ENCODE results near the gene SLC6A20.

SLC6A20 gene

DNA sequence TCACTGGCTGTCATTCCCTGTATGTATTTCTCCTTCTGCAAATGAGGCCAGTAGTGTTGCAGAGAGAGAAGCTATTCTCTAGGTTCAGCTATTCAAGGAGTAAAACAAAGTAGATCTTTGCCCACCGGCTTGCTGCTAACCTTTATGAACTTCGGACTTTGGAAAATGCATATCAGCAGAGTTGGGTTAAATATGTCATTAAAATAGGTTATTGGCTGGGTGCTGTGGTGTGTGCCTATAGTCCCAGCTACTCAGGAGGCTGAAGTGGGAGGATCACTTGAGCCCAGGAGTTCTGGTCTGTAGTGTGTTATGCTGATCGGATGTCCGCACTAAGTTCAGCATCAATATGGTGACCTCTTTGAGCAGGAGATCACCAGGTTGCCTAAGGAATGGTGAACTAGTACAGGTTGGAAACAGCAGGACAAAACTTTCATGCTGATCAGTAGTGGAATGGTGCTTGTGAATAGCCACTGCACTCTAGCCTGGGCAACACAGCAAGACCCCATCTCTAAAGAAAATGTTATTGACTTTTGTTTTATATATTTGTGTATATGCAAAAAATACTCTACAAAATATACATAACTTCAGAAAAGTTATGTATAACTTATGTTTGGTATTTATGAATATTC lies 53.8 kb downstream of the SLC6A20 start:
- Histone ChIP-seq H3K36me3 (ENCODE audit: control insufficient read depth in 2 of 2, insufficient read depth in 1 of 2, low read length in 2 of 2) (peaks cover 9 to 92% of the 10 kb centered on the region in 2 experiments; a peak in 2 of 3 replicates), H3K4me3 (ENCODE audit: low read depth, low read length) (no peak overlapping the region), H3K4me1 (ENCODE audit: control insufficient read depth, insufficient read depth, low read length) (no peaks in the 10 kb centered on the region), H3K27ac (ENCODE audit: extremely low read depth, low read depth, low read length) (no peak overlapping the region), H3K9me3 (ENCODE audit: control insufficient read depth, insufficient read depth, low read depth, low read length) (no peaks in the 10 kb centered on the region)
- ChIA-PET CTCF (interaction anchor here (0.5 kb wide), 1 partner anchor 9 kb away, joined by 4 read pairs; no protein-coding TSS in a partner anchor), POLR2A (no interaction called here)
- TF ChIP-seq ZBTB44 (tag by site-specific recombination; IDR thresholded peaks at IDR 0.05) = no peak
- no peak for TF ChIP-seq HOXC10 (CRISPR knock-in tag; IDR thresholded peaks at IDR 0.05)
- TF ChIP-seq, protein P1, sequence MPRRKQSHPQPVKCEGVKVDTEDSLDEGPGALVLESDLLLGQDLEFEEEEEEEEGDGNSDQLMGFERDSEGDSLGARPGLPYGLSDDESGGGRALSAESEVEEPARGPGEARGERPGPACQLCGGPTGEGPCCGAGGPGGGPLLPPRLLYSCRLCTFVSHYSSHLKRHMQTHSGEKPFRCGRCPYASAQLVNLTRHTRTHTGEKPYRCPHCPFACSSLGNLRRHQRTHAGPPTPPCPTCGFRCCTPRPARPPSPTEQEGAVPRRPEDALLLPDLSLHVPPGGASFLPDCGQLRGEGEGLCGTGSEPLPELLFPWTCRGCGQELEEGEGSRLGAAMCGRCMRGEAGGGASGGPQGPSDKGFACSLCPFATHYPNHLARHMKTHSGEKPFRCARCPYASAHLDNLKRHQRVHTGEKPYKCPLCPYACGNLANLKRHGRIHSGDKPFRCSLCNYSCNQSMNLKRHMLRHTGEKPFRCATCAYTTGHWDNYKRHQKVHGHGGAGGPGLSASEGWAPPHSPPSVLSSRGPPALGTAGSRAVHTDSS (tag by site-specific recombination; IDR thresholded peaks at IDR 0.05) = no peak
- no peak for TF ChIP-seq ZNF112 (tag by site-specific recombination; IDR thresholded peaks at IDR 0.05)
- no peak for TF ChIP-seq ZNF274 (IDR thresholded peaks at IDR 0.05; ENCODE audit: low read length)
- TF ChIP-seq ZNF274 (tag by site-specific recombination; IDR thresholded peaks at IDR 0.05; ENCODE audit: borderline replicate concordance) = no peak
- no peak for TF ChIP-seq ZNF354C (tag by site-specific recombination; IDR thresholded peaks at IDR 0.05; ENCODE audit: borderline replicate concordance, low read depth)
- no peak for TF ChIP-seq ZNF426 (tag by site-specific recombination; IDR thresholded peaks at IDR 0.05)
- no peak for TF ChIP-seq HOXD13 (CRISPR knock-in tag; IDR thresholded peaks at IDR 0.05; ENCODE audit: borderline replicate concordance)
- no peak for TF ChIP-seq KLF16 (tag by site-specific recombination; IDR thresholded peaks at IDR 0.05)
- no peak for TF ChIP-seq TRIM28 (IDR thresholded peaks at IDR 0.05; ENCODE audit: borderline replicate concordance, low read length)
- TF ChIP-seq SCRT2 (tag by site-specific recombination; IDR thresholded peaks at IDR 0.05) = no peak
- no peak for TF ChIP-seq ZNF362 (tag by site-specific recombination; IDR thresholded peaks at IDR 0.05)
- no peak for TF ChIP-seq ZBTB1 (tag by site-specific recombination; IDR thresholded peaks at IDR 0.05)
- TF ChIP-seq PBX3 (CRISPR knock-in tag; IDR thresholded peaks at IDR 0.05) = no peak
- TF ChIP-seq ZNF133 (tag by site-specific recombination; IDR thresholded peaks at IDR 0.05) = no peak
- TF ChIP-seq ZSCAN16 (tag by site-specific recombination; IDR thresholded peaks at IDR 0.05) = no peak
- TF ChIP-seq ZNF530 (tag by site-specific recombination; IDR thresholded peaks at IDR 0.05; ENCODE audit: low read depth) = no peak
- no peak for TF ChIP-seq ZNF596 (tag by site-specific recombination; IDR thresholded peaks at IDR 0.05)
- TF ChIP-seq ZNF121 (tag by site-specific recombination; IDR thresholded peaks at IDR 0.05) = no peak
- TF ChIP-seq, protein P2, sequence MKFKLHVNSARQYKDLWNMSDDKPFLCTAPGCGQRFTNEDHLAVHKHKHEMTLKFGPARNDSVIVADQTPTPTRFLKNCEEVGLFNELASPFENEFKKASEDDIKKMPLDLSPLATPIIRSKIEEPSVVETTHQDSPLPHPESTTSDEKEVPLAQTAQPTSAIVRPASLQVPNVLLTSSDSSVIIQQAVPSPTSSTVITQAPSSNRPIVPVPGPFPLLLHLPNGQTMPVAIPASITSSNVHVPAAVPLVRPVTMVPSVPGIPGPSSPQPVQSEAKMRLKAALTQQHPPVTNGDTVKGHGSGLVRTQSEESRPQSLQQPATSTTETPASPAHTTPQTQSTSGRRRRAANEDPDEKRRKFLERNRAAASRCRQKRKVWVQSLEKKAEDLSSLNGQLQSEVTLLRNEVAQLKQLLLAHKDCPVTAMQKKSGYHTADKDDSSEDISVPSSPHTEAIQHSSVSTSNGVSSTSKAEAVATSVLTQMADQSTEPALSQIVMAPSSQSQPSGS (tag by site-specific recombination; IDR thresholded peaks at IDR 0.05; ENCODE audit: low read depth) = no peak

All from HEK293 (cell line).